H9 (cell line): ENCODE measurements around the gene CDHR2. TPM values are rescaled to one million over a fixed set of nuclear protein-coding genes. Genes with fewer than 3 reads are reported as not detected.

Source experiments
- DNase-seq: peaks from one replicate; pipeline ENCODE4 v3.0.0-alpha.2; 2017
- H2AFZ ChIP-seq: one replicate; pipeline ENCODE4 v1.6.1; 2013; ENCODE audit warnings: mild to moderate bottlenecking, low read length, control low read depth, moderate library complexity
- H2AK5ac ChIP-seq: 2 replicates; pipeline ENCODE4 v1.6.1; 2013; ENCODE audit warnings: low read length, control low read depth, mixed read lengths; ENCODE audit not compliant: insufficient read length
- H2BK120ac ChIP-seq: one replicate; pipeline ENCODE4 v1.6.1; 2013; ENCODE audit warnings: low read depth, mild to moderate bottlenecking, low read length, control low read depth, inconsistent platforms; ENCODE audit not compliant: poor library complexity, severe bottlenecking
- H2BK12ac ChIP-seq: 2 replicates; pipeline ENCODE4 v1.6.1; 2013; ENCODE audit warnings: low read length, control low read depth, mixed read lengths, low read depth; ENCODE audit not compliant: insufficient read length
- H2BK15ac ChIP-seq: 2 replicates; pipeline ENCODE4 v1.6.1; 2013; ENCODE audit warnings: low read depth, low read length, control low read depth
- H2BK20ac ChIP-seq: one replicate; pipeline ENCODE4 v1.6.1; 2013; ENCODE audit warnings: low read depth, mild to moderate bottlenecking, low read length, control low read depth, inconsistent platforms; ENCODE audit not compliant: poor library complexity, severe bottlenecking
- H2BK5ac ChIP-seq: 2 replicates; pipeline ENCODE4 v1.6.1; 2013; ENCODE audit warnings: low read length, control low read depth, mixed read lengths; ENCODE audit not compliant: insufficient read length
- H3K14ac ChIP-seq: 2 replicates; pipeline ENCODE4 v1.6.1; 2013; ENCODE audit warnings: low read length, control low read depth; ENCODE audit not compliant: insufficient read depth
- H3K18ac ChIP-seq: 2 replicates; pipeline ENCODE4 v1.6.1; 2013; ENCODE audit warnings: low read depth, mild to moderate bottlenecking, mixed read lengths, low read length, control low read depth; ENCODE audit not compliant: insufficient read length
- H3K23ac ChIP-seq: 2 replicates; pipeline ENCODE4 v1.6.1; 2013; ENCODE audit warnings: low read length, control low read depth, mixed read lengths, low read depth; ENCODE audit not compliant: insufficient read length
- H3K23me2 ChIP-seq: 2 replicates; pipeline ENCODE4 v1.6.1; 2013; ENCODE audit warnings: low read depth, mild to moderate bottlenecking, mixed read lengths, low read length, control low read depth; ENCODE audit not compliant: insufficient read length, poor library complexity, severe bottlenecking
- H3K27ac ChIP-seq: 2 replicates; pipeline ENCODE4 v1.5.1; 2013; ENCODE audit warnings: low read length, control low read depth, mixed read lengths, low read depth; ENCODE audit not compliant: insufficient read length
- H3K27me3 ChIP-seq: 2 replicates; pipeline ENCODE4 v1.6.1; 2013; ENCODE audit warnings: low read length, control low read depth, inconsistent platforms; ENCODE audit not compliant: insufficient read depth
- H3K4ac ChIP-seq: 2 replicates; pipeline ENCODE4 v1.6.1; 2013; ENCODE audit warnings: low read depth, mild to moderate bottlenecking, control low read depth, inconsistent platforms, low read length, moderate library complexity
- H3K4me1 ChIP-seq: 2 replicates; pipeline ENCODE4 v1.6.1; 2013; ENCODE audit warnings: low read length, control low read depth, inconsistent platforms; ENCODE audit not compliant: insufficient read depth
- H3K4me2 ChIP-seq: 2 replicates; pipeline ENCODE4 v1.6.1; 2013; ENCODE audit warnings: low read length, control low read depth, mixed read lengths; ENCODE audit not compliant: insufficient read length, insufficient read depth
- H3K56ac ChIP-seq: 2 replicates; pipeline ENCODE4 v1.6.1; 2013; ENCODE audit warnings: low read depth, mild to moderate bottlenecking, mixed read lengths, low read length, control low read depth; ENCODE audit not compliant: insufficient read length
- H3K79me1 ChIP-seq: 2 replicates; pipeline ENCODE4 v1.6.1; 2013; ENCODE audit warnings: low read depth, mild to moderate bottlenecking, moderate library complexity, low read length, control low read depth, inconsistent platforms; ENCODE audit not compliant: insufficient read depth, poor library complexity, severe bottlenecking
- H3K79me2 ChIP-seq: 2 replicates; pipeline ENCODE4 v1.6.1; 2013; ENCODE audit warnings: low read length, control low read depth, inconsistent platforms; ENCODE audit not compliant: insufficient read depth
- H3K9ac ChIP-seq: 2 replicates; pipeline ENCODE4 v1.6.1; 2013; ENCODE audit warnings: low read length, control low read depth, mixed read lengths; ENCODE audit not compliant: insufficient read length; ENCODE audit errors: extremely low read depth
- H3K9me3 ChIP-seq: one replicate; pipeline ENCODE4 v1.6.1; 2013; ENCODE audit warnings: low read depth, low read length, inconsistent platforms; ENCODE audit not compliant: control insufficient read depth
- H3T11ph ChIP-seq: one replicate; pipeline ENCODE4 v1.6.1; 2013; ENCODE audit warnings: mild to moderate bottlenecking, low read length, control low read depth, inconsistent platforms
- H4K20me1 ChIP-seq: one replicate; pipeline ENCODE4 v1.6.1; 2013; ENCODE audit not compliant: control insufficient read depth, insufficient read length, insufficient read depth
- H4K5ac ChIP-seq: 2 replicates; pipeline ENCODE4 v1.6.1; 2013; ENCODE audit warnings: low read depth, mild to moderate bottlenecking, mixed read lengths, low read length, control low read depth; ENCODE audit not compliant: insufficient read length
- H4K8ac ChIP-seq: replicated peaks from 2 replicates; pipeline ENCODE4 v1.6.1; 2013; ENCODE audit warnings: low read length, control low read depth, mixed read lengths, low read depth; ENCODE audit not compliant: insufficient read length
- H4K91ac ChIP-seq: 2 replicates; pipeline ENCODE4 v1.6.1; 2013; ENCODE audit warnings: low read depth, mild to moderate bottlenecking, moderate library complexity, mixed read lengths, low read length, control low read depth; ENCODE audit not compliant: insufficient read length
- H3K27ac Mint-ChIP-seq, 3 experiments: 2 replicates in 2 of 3; 3 replicates in 1 of 3; pipeline ENCODE4 v1.8.0; 2020 to 2021; ENCODE audit warnings: mixed read lengths in 3 of 3, mild to moderate bottlenecking in 1 of 3, moderate library complexity in 1 of 3
- H3K27me3 Mint-ChIP-seq: 2 replicates; pipeline ENCODE4 v1.8.0; 2021; ENCODE audit warnings: low read depth, mild to moderate bottlenecking, moderate library complexity, mixed read lengths
- H3K36me3 Mint-ChIP-seq, 3 experiments: 2 replicates in 2 of 3; 3 replicates in 1 of 3; pipeline ENCODE4 v1.8.0; 2020 to 2021; ENCODE audit warnings: low read depth in 3 of 3, mixed read lengths in 3 of 3; ENCODE audit not compliant: insufficient read depth in 1 of 3
- H3K4me1 Mint-ChIP-seq, 2 experiments: 2 replicates each; pipeline ENCODE4 v1.8.0; 2020; ENCODE audit warnings: mixed read lengths in 2 of 2
- H3K4me3 Mint-ChIP-seq, 2 experiments: 2 replicates in 1 of 2; 3 replicates in 1 of 2; pipeline ENCODE4 v1.8.0; 2020 to 2021; ENCODE audit warnings: mild to moderate bottlenecking in 2 of 2, mixed read lengths in 2 of 2, moderate library complexity in 1 of 2
- H3K9me3 Mint-ChIP-seq, 2 experiments: 2 replicates in 1 of 2; 3 replicates in 1 of 2; pipeline ENCODE4 v1.8.0; 2020; ENCODE audit warnings: mild to moderate bottlenecking in 2 of 2, mixed read lengths in 2 of 2, moderate library complexity in 1 of 2
- CTCF ChIP-seq: fragments of 200-600 bp; sonication (generic); conservative IDR thresholded peaks from 3 replicates; pipeline ENCODE4 v1.8.0; 2021; ENCODE audit warnings: antibody characterized with exemption, mild to moderate bottlenecking
- WGBS: extraction: QIAGEN DNeasy Blood & Tissue Kit; methylation state at CpG from one replicate; pipeline ENCODE4 v1.1.7; 2013; ENCODE audit warnings: missing lambda C conversion rate, low lambda C conversion rate, mixed read lengths; ENCODE audit not compliant: insufficient read length; ENCODE audit errors: extremely low coverage; 5-methylcytosine and 5-hydroxymethylcytosine counted together
- total RNA-seq: library from RNA; stranded (reverse); gene quantifications from 2 replicates; pipeline ENCODE4 v1.2.1, GENCODE V29; 2021

The CDHR2 gene
- total RNA-seq, 1 experiment from 2014 or later, result 0.90 TPM

DNA sequence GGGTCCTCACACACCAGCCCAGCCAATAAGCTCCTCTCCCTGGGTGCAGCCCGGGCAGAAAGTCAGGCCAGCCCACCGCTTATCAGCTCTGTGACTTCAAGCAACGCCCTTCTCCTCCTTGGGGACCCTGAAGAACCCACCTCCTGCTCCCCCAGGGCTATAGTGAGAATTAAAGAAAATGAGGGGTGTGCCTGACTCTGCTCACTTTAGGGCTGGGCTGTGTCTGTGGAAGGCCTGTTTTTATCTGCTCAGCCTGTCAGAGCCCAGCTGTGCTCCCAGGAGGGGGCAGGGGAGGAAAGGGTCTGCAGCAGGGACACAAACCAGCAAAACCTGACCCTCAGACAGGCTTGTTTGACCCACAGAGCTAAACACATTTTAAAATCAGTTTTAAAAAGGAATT is 56.9 kb downstream of the CDHR2 start:
- no peak overlapping the region for H3K4me3 Mint-ChIP-seq
- H3K27ac Mint-ChIP-seq, result no peak overlapping the region
- Histone ChIP-seq H2BK15ac (no peak overlapping the region), H3K18ac (no peak overlapping the region), H3K23ac (no peak overlapping the region), H3K4me1 (no peaks in the 10 kb centered on the region; the same call in 1 of the 2 replicates), H3K4me2 (no peak overlapping the region), H3K9me3 (no peaks in the 10 kb centered on the region), H3K79me2 (no peaks in the 10 kb centered on the region), H2BK5ac (no peak overlapping the region), H4K20me1 (no peaks in the 10 kb centered on the region), H3K56ac (no peak overlapping the region), H2BK120ac (no peak overlapping the region), H2BK20ac (no peak overlapping the region), H3K23me2 (peaks cover 6% of the 10 kb centered on the region), H3K9ac (no peak overlapping the region), H4K8ac (no peak overlapping the region), H3K79me1 (no peaks in the 10 kb centered on the region), H4K5ac (no peak overlapping the region), H2BK12ac (no peak overlapping the region), H3T11ph (no peak overlapping the region), H3K27me3 (no peaks in the 10 kb centered on the region; the same call in 1 of the 2 replicates), H2AFZ (no peak overlapping the region), H2AK5ac (no peak overlapping the region), H4K91ac (no peak overlapping the region), H3K14ac (no peak overlapping the region), H3K27ac (no peak overlapping the region), H3K4ac (no peak overlapping the region)
- no peak for DNase-seq
- H3K4me1 Mint-ChIP-seq, result peaks cover 30 to 37% of the 10 kb centered on the region in 2 experiments
- H3K27me3 Mint-ChIP-seq, result peaks cover 12% of the 10 kb centered on the region
- WGBS, result no CpG with 5 or more reads among the region's 3 CpGs
- no peaks in the 10 kb centered on the region for H3K36me3 Mint-ChIP-seq
- no peak for TF ChIP-seq CTCF
- no peaks in the 10 kb centered on the region; a peak in 1 of 5 replicates for H3K9me3 Mint-ChIP-seq
